NK-92 treated with Interleukin-12 subunit alpha and Interleukin-12 subunit beta, amount 100 ng/mL, for 24 hours (cell line): ENCODE measurements around the gene TREX2.
"Not testable (repeated sequence)": the region's sequence is repeated elsewhere in the genome, so short reads cannot be mapped to it uniquely, and the experiment has no call there.

Experiments used
- DNase-seq: peaks from one replicate; lab custom pipeline; 2025; lab: John Stamatoyannopoulos, UW

Gene TREX2

GRCh38 chrX:153408221-153408721, 37.6 kb downstream of the TREX2 start:
- DNase-seq, result no peak

GRCh38 chrX:153407736-153408135, 38.1 kb downstream of the TREX2 start:
- no peak for DNase-seq

- DNase-seq, result no peak
Observed at GRCh38 chrX:153406903-153407302, 39.0 kb downstream of the TREX2 start.

DNA sequence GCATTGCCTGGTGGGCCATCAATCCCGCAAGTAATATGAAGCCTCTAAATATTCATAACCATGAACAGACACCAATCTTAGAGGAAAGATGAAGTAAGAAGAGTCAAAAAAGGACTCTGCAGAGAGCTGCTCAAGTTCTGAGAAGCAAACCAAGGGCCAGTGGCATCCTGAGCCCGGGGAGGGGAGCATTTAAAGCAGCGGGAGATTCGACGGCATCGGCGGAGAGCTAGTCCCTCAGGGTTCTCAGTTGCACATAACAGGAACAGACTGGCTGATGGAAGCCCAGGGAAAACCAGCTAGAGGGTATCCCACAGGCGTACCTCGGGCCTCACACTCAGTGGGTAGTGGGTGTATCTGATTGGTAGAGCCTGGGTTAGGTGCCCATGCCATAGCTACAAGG, 39.8 kb downstream of the TREX2 start:
- no peak for DNase-seq

DNA sequence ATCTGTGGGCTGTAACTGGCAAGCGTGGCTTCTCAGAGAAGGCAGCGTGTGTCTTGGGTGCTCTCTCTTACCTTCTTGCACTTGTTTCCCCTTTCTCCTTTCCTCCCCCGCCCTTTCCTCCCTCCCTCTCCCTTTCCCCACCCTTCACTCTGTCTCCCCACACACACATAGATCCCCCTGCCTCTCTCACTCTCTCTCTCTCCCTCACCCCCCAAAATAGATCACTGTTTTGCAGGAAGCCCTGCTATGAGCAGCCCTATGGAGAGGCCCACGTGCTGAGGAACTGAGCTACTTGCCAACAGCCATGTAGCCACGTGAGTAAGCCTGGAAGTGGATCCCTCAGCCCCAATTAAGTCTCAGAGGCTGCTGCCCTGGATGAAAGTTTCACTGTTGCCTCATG, 40.4 kb downstream of the TREX2 start:
- DNase-seq, result no peak

GRCh38 chrX:153404333-153404732, 41.5 kb downstream of the TREX2 start:
- not testable (repeated sequence) for DNase-seq

GRCh38 chrX:153401133-153401764, 44.6 kb downstream of the TREX2 start, which contains the start of gene PNMA6E:
PNMA6E (minus strand) TSS chrX:153401350; CDS start chrX:153398849, 2,501 bp downstream.
- no peak for DNase-seq

DNA sequence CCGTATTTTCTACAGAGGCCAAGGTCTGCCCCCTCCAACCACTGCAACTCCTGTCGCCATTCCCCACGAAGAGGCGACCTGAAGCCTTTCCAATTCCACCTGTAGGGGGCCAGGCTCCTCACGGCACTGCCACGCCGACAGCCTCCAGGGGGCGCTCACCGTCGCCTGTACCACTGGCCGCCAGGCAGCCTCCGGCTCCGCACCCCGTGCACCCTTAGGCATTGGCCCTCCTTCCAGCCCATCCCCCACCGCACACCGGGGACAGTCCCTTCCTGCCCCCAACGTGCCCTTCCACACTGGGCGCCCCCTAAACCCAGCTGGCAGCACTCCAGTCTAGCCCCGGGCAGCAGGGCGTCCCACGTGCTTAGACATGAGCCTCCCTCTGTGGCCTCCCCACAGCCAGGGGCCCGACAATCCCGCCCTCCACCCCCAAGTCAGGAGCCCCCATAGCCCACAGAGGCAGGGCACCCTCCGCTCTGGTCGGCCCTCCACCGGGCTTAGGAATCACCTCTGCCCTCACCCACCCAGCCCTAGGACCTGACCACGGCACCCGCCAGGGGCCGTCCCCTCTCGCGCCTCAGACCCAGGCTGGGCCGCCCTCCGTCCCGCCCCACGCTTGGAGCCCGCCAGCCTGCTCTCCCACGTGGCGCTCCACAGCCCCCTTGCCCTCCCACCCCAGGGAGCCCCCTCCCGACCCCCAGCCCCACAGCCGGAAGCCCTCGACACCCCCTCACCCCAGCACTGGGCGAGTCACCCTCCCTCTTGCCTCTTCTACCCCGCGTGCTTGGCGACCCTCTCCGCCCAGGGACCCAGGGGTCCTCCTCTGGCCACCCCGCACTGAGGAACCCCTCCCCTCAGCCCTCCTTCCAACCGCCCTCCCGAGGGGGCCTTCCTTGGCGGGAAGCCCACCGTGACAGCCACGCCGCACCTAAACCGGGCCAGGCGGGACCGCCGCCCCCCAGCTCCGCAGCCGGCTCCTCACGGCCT, 45.4 kb downstream of the TREX2 start:
- no peak for DNase-seq

DNA sequence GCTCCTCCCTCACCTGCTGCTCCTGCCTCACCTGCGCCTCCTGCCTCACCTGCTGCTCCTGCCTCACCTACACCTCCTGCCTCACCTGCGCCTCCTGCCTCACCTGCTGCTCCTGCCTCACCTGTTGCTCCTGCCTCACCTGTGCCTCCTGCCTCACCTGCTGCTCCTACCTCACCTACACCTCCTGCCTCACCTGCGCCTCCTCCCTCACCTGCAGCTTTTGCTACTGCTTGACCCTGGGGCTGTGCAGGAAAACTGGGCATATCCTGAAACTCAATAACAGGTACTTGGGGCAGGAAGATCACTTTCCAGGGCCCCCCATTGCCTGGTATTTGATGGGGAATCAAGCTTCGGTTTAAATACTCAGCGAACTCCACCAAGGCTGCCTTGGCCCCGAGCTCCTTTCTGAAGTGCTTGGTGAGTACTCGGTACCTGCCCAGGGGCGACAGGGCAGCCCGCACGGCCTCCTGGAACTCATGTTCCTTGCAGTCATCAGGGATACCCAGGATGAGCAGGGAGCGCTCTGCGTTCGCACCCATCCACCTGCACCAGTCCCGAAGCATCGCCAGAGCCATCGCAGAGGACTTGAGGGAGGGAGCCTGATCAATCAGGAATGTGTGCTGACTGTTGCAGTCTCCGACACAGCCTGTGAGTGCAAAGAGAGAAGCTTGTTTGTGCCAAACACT, 47.4 kb downstream of the TREX2 start:
- DNase-seq, result no peak

- DNase-seq, result no peak
Observed at GRCh38 chrX:153397256-153397960, 48.4 kb downstream of the TREX2 start.

DNA sequence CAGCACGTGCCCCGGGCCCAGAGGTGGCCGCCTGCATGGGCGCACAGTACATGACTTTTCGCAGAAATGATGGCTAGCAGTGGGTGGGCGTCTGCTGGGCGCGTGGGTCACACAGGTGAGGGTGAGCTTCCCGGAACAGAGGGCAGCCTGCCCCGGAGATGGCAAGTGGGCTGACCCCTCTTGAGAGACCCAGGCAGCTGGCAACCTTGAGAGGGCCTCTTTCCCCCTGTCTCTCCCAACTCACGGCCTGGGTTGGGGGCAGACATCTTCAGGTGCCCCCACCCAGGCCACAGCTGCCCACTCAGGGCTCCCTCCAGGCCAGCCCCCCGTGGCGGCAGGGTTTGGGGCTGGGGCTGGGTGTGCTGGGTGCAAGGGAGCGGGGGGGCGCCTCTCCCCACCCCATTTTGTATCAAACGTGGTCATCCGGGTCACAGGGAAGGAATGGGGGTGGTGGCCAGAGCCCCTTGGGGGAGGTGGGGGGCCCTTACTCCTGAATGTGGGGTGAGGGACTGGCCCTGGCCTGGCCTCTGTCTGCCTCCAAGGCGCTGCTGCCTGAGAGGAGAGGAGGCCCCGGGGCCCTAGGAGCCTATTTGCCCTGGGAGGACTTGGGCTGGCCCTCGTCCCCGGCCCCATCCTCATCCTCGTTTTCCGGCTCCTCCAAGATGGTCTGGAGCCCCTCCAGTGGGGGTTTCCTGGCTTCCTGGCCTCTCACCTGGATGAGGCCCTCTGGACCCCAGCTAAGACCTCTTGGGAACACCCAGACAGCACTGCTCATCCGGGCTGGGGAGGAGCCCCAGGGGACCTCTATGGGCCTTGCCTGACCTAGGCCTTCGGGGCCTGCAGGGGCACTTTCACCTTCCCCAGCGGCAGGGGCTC, 49.3 kb downstream of the TREX2 start:
- no peak for DNase-seq

GRCh38 chrX:153395613-153396319, 50.1 kb downstream of the TREX2 start:
- DNase-seq, result no peak

DNA sequence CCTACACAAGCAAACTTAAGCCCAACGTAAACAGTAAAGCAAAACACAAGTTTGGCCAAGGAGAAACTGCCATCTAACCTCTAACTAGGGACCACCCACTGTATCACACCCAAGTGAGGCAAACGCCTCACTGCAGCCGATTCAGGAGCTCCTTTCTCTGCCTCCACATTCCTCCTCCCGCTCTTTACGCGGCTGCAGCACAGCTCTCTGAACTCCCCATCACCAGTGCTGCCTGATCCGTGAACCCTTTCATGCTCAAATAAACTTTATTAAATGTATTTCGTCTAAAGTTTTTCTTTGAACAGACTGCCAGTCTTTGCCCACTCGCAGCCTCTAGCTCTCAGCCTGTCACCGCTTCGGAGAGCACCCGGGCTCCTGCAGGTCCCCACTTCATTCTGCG, 51.2 kb downstream of the TREX2 start:
- no peak for DNase-seq
